DMS153 (cell line): ENCODE results near the gene ODF4.
"Not testable (repeated sequence)": the region's sequence is repeated elsewhere in the genome, so short reads cannot be mapped to it uniquely, and the experiment has no call there.

Source experiments
- DNase-seq: peaks from one replicate; lab custom pipeline; 2025; lab: John Stamatoyannopoulos, UW

ODF4 gene

DNA sequence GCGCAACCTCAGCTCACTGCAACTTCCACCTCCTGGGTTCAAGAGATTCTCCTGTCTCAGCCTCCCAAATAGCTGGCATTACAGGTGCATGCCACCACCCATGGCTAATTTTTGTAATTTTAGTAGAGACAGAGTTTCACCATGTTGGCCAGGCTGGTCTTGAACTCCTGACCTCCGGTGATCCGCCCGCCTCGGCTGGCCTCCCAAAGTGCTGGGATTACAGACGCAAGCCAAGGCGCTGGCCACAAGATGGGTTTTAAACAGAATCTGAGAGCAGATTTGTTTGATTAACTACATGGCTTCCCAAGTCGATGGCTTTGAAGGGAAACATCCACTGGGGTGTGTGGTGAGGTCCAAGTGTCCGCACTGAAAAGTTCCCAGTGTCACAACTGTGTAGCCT lies 54.9 kb downstream of the ODF4 start:
- not testable (repeated sequence) for DNase-seq
